Measurements from ENCODE around the gene MAP2K5. TPM values are rescaled to one million over a fixed set of nuclear protein-coding genes. Genes with fewer than 3 reads are reported as not detected.

Gene MAP2K5
- total RNA-seq, 1 donor from 2014 or later: 1.1 TPM

DNA sequence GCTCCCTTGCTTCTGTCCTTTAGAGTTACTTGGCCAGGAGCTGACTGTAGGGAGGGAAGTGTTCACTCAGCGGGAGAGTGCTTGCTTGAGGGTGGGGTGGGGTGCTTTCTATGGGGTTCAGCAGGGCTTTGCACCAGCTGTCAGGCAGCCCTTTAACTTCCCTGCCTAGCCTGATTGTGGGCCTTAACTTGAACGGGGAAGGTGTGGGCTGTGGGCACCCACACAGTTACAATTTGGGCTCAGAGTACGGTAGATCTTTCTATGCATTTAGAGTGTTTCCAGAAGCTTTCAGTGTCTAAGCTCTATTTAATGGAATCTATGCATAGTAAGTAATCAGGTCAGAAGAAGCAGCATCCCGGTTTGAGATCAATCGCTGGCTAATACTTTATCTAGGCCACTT lies 234.6 kb downstream of the MAP2K5 start:
- TF ChIP-seq, protein P1, sequence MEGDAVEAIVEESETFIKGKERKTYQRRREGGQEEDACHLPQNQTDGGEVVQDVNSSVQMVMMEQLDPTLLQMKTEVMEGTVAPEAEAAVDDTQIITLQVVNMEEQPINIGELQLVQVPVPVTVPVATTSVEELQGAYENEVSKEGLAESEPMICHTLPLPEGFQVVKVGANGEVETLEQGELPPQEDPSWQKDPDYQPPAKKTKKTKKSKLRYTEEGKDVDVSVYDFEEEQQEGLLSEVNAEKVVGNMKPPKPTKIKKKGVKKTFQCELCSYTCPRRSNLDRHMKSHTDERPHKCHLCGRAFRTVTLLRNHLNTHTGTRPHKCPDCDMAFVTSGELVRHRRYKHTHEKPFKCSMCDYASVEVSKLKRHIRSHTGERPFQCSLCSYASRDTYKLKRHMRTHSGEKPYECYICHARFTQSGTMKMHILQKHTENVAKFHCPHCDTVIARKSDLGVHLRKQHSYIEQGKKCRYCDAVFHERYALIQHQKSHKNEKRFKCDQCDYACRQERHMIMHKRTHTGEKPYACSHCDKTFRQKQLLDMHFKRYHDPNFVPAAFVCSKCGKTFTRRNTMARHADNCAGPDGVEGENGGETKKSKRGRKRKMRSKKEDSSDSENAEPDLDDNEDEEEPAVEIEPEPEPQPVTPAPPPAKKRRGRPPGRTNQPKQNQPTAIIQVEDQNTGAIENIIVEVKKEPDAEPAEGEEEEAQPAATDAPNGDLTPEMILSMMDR (IDR thresholded peaks at IDR 0.05): no peak
- no peak overlapping the region for H3K4me3 ChIP-seq
- H3K9me3 ChIP-seq: no peaks in the 10 kb centered on the region
- intact Hi-C loops (cut with DNase I): no loop called here
- H3K36me3 ChIP-seq: no peaks in the 10 kb centered on the region
- H3K27me3 ChIP-seq: no peaks in the 10 kb centered on the region
- H3K27ac ChIP-seq: no peak overlapping the region
- DNase-seq (ENCODE audit: low spot score in 2 of 2): no peak
- H3K4me1 ChIP-seq: no peaks in the 10 kb centered on the region

DNA sequence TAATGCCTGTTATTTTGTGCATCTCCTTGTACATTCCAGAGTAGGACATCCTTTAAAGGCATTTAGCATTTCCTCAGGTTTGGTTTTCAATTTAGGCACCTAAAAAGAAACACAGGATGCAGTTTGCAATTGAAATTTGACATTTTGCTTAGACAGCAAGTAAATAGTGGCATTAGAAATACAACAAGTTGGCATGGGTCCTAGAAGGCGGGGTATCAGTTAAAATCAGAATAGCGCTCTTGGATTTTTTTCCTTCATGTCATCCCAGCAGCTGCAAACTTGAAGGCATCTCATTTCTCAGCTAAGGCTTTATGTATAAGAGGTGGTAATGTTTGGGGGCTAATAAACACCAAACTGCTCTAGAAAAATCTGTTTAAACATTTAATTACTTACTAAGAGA lies 235.3 kb downstream of the MAP2K5 start:
- intact Hi-C loops (cut with DNase I): no loop called here
- H3K36me3 ChIP-seq: no peaks in the 10 kb centered on the region
- H3K9me3 ChIP-seq: no peaks in the 10 kb centered on the region
- H3K27ac ChIP-seq: no peak overlapping the region
- no peaks in the 10 kb centered on the region for H3K4me1 ChIP-seq
- TF ChIP-seq, protein P1 (IDR thresholded peaks at IDR 0.05): no peak
- no peak overlapping the region for H3K4me3 ChIP-seq
- no peaks in the 10 kb centered on the region for H3K27me3 ChIP-seq
- DNase-seq (ENCODE audit: low spot score in 2 of 2): no peak

DNA sequence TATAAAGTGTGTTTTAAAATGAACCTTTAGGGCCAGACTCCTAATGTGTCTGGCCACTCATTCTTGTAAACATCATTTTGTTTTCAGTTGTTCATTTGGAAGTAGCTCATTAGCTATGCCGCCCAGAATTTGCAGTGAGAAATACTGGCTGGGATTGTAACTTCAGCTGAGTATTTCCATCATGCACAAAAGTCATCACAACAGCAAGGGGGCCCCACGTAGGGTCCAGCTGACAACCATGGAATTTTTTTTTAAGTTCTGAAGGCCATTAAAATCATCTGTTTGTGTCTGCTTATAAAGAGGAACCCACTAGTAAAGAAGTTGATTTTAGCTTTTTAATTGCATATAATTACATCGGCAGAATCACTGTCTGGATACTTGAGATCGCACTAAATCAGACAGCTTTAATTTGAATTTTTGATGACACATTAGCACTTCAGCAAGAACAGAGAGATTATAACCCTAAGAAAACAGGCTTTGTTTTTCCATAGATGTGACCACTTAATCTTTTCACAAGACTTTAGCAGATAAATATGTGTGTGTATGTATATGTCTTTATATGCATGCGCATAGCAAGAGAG lies 236.6 kb downstream of the MAP2K5 start:
- TF ChIP-seq, protein P1 (IDR thresholded peaks at IDR 0.05): no peak
- no peak for DNase-seq (ENCODE audit: low spot score in 2 of 2)

DNA sequence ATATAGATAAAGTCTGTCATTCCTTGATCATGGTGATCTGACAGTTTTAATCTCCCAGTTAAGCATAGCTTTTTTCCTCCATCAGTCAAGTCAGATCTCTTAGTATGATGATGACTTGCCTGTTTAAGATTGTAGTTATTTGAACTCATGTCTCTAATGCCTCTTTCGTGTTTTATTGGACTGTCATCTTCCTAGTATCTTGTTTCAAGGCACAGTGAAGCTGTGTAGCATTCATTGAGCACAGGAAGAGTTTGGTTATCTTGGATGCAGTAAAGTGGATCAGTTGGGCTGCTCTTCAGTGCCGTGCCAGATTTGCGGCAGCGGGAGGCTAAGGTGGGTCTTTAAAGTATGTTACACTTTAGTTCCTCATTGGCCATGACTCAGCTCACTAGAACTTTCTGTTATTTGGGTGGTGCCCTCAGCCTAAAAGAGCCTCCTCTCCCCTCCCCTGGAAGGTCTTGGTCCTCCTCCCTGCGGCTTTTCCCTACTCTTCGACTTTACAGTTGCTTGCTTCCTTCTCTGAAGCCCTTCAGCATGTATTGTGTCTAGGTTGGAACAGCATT lies 237.1 kb downstream of the MAP2K5 start:
- TF ChIP-seq, protein P1 (IDR thresholded peaks at IDR 0.05): no peak
- no peaks in the 10 kb centered on the region for H3K4me1 ChIP-seq
- H3K36me3 ChIP-seq: no peaks in the 10 kb centered on the region

More for the DNA sequence above, 236.6 kb downstream of the MAP2K5 start:
- H3K4me1 ChIP-seq: no peaks in the 10 kb centered on the region
- H3K36me3 ChIP-seq: no peaks in the 10 kb centered on the region
- intact Hi-C loops (cut with DNase I): no loop called here
- H3K27ac ChIP-seq: no peak overlapping the region
- H3K27me3 ChIP-seq: no peaks in the 10 kb centered on the region
- no peak overlapping the region for H3K4me3 ChIP-seq
- H3K9me3 ChIP-seq: no peaks in the 10 kb centered on the region

DNA sequence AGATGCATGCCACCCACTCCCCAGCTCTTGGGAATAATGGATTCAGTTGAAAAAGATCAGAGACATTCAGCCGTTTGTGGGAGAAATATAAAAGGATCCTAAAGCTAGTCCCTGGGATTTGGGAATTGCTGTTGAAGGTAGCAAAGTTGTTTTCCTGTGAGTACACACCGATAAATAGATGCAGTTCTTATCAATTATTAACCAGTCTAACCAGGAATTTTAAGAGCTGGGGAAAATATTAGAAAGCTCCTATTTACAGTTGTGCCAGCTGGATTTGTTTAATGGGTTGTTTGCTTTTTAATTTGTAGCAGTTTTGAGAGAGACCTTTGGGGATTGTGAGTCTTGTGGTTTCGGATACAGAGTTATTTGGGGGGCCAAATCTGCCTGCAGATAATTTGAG lies 238.6 kb downstream of the MAP2K5 start:
- Histone ChIP-seq H3K4me1 (no peaks in the 10 kb centered on the region), H3K27me3 (no peaks in the 10 kb centered on the region), H3K4me3 (no peak overlapping the region), H3K9me3 (no peaks in the 10 kb centered on the region), H3K27ac (no peak overlapping the region), H3K36me3 (no peaks in the 10 kb centered on the region)
- intact Hi-C loops (cut with DNase I): no loop called here
- TF ChIP-seq, protein P1 (IDR thresholded peaks at IDR 0.05): no peak
- DNase-seq (ENCODE audit: low spot score in 2 of 2): no peak

More for the DNA sequence above, 237.1 kb downstream of the MAP2K5 start:
- DNase-seq (ENCODE audit: low spot score in 2 of 2): no peak
- Histone ChIP-seq H3K27ac (no peak overlapping the region), H3K9me3 (no peaks in the 10 kb centered on the region), H3K4me3 (no peak overlapping the region), H3K27me3 (no peaks in the 10 kb centered on the region)
- intact Hi-C loops (cut with DNase I): no loop called here

Data from ascending aorta (tissue), 2 donors.